ENCODE measurements around the gene SLC66A3.

GRCh38 chr2:11141319-11141718 lies 13.9 kb upstream of the SLC66A3 start:
- TF ChIP-seq CTCF (IDR thresholded peaks at IDR 0.05; ENCODE audit: borderline replicate concordance, extremely low read depth, low read length, poor library complexity, severe bottlenecking), result no peak
- TF ChIP-seq EZH2 (IDR thresholded peaks at IDR 0.05; ENCODE audit: borderline replicate concordance, low read depth, low read length, severe bottlenecking), result no peak
